Testis (tissue), 3 donors: Measurements from ENCODE around the gene PLA2G2C. TPM values are rescaled to one million over a fixed set of nuclear protein-coding genes. Genes with fewer than 3 reads are reported as not detected.

Experiments
- DNase-seq: peaks from one replicate; pipeline ENCODE4 v3.0.0-alpha.2; 2019
- H3K27ac ChIP-seq, 2 donors: fragments of 200-600 bp; sonication (generic); one replicate each; pipeline ENCODE4 v1.5.1; 2019
- H3K27me3 ChIP-seq: fragments of 200-600 bp; sonication (generic); one replicate; pipeline ENCODE4 v1.5.1; 2019
- H3K36me3 ChIP-seq: fragments of 200-600 bp; sonication (generic); one replicate; pipeline ENCODE4 v1.5.1; 2017; ENCODE audit warnings: low read depth; ENCODE audit errors: missing control alignments
- H3K4me1 ChIP-seq: fragments of 200-600 bp; sonication (generic); one replicate; pipeline ENCODE4 v1.5.1; 2019
- H3K4me3 ChIP-seq, 2 donors: fragments of 200-600 bp; sonication (generic); one replicate each; pipeline ENCODE4 v1.5.1; 2017 to 2019
- H3K9me3 ChIP-seq: fragments of 200-600 bp; sonication (generic); one replicate; pipeline ENCODE4 v1.5.1; 2017
- POLR2A ChIP-seq: fragments of 450-650 bp; IDR thresholded peaks from one replicate; pipeline ENCODE4 v1.6.1; 2017; ENCODE audit warnings: antibody characterized with exemption, mild to moderate bottlenecking, moderate library complexity
- WGBS, 2 donors: methylation state at CpG; one replicate each; pipeline ENCODE4 v1.1.5; 2018; 5-methylcytosine and 5-hydroxymethylcytosine counted together
- intact Hi-C: fragments of 100-400 bp; cut with DNase I; formaldehyde crosslinking; loops from one replicate; pipeline ENCODE4 v1.15.1; 2023; ENCODE audit warnings: low total_unique reads
- polyA plus RNA-seq: library from polyadenylated mRNA; stranded (reverse); fragments of 350-450 nt; fragmentation: Illumina TruSeq; extraction: RNeasy Lipid Tissue Mini Kit (QIAGEN cat#74804); gene quantifications from one replicate; pipeline ENCODE4 v1.2.3, GENCODE V29; 2014; ENCODE audit warnings: low read depth, low replicate concordance; ENCODE audit not compliant: insufficient read depth
- total RNA-seq, 2 donors: library from RNA; depleted of rRNA; stranded (reverse); fragments of >200 nt; gene quantifications; one replicate each; pipeline ENCODE4 v1.2.3, GENCODE V29; 2016
- TF ChIP-seq, protein P1 (sequence below), 3 experiments: fragments of 450-650 bp in 2 of 3; fragments of 200-600 bp in 1 of 3; sonication (generic) in 1 of 3; IDR thresholded peaks; one replicate each; pipeline ENCODE4 v1.5.1; 2016 to 2019; ENCODE audit warnings: antibody characterized with exemption in 3 of 3, mild to moderate bottlenecking in 2 of 3, moderate library complexity in 1 of 3

Gene PLA2G2C
- total and polyA plus RNA-seq, 3 donors from 2014 or later = 0.31 to 1.1 (median 0.47) TPM

DNA sequence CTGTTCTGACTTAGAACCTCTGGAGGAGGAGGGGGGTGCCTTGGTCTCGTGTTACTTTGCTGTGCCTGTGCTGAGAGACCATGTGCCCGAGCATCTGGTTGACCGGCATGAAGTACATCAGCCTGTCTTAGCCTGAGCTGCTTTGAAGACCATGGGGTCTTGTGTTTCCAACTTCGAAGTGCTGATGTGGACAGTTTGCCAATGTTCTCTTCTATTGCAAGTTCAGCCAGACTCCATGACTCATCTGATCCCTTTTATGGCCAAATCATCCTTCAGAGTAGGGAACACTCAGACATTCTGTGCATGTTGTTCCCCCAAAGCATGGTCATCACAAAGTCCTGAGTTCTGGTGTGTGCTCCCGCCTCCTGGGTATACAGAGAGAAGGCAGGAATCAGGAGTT is 6.0 kb upstream of the PLA2G2C start:
- H3K27me3 ChIP-seq = no peaks in the 10 kb centered on the region
- H3K27ac ChIP-seq = no peak overlapping the region
- peaks cover 19% of the 10 kb centered on the region for H3K4me1 ChIP-seq
- DNase-seq = no peak
- TF ChIP-seq, protein P1, sequence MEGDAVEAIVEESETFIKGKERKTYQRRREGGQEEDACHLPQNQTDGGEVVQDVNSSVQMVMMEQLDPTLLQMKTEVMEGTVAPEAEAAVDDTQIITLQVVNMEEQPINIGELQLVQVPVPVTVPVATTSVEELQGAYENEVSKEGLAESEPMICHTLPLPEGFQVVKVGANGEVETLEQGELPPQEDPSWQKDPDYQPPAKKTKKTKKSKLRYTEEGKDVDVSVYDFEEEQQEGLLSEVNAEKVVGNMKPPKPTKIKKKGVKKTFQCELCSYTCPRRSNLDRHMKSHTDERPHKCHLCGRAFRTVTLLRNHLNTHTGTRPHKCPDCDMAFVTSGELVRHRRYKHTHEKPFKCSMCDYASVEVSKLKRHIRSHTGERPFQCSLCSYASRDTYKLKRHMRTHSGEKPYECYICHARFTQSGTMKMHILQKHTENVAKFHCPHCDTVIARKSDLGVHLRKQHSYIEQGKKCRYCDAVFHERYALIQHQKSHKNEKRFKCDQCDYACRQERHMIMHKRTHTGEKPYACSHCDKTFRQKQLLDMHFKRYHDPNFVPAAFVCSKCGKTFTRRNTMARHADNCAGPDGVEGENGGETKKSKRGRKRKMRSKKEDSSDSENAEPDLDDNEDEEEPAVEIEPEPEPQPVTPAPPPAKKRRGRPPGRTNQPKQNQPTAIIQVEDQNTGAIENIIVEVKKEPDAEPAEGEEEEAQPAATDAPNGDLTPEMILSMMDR (IDR thresholded peaks at IDR 0.05) = no peak
- no peak for TF ChIP-seq POLR2A
- 77 to 81% methylated on average over 5 of the region's 5 CpGs for WGBS, 2 donors
- intact Hi-C loops = no loop called here
- no peaks in the 10 kb centered on the region for H3K36me3 ChIP-seq
- no peaks in the 10 kb centered on the region for H3K9me3 ChIP-seq
- no peak overlapping the region for H3K4me3 ChIP-seq

DNA sequence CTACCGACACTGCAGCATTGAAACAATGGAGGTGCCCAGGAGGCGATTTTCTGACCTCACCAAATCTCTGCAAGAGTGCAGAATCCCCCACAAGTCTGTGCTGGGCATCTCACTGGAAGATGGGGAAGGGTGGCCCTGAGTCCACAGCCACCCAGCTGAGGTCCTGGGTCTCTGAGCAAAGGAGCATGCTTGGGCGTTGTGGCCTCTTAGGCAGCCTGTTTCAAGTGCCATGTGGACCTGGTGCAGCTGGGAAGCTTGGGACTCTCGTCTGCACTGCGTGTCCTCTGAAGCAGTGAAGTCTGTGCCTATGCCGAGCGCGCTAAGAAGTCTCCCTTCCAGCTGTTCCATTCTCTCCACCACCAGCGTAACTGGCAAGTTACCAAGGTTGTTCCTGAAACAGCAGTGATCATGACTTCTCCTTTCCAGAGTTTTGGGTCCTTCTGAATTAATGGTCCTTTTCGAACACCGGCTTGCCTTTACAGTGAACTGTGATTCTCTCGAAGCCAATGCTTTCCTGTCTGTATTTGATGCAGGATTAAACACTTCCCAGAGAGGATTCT is 5.0 kb upstream of the PLA2G2C start:
- Histone ChIP-seq H3K36me3 (no peaks in the 10 kb centered on the region), H3K4me1 (peaks cover 26% of the 10 kb centered on the region), H3K9me3 (no peaks in the 10 kb centered on the region), H3K27me3 (no peaks in the 10 kb centered on the region), H3K4me3 (no peak overlapping the region), H3K27ac (no peak overlapping the region)
- TF ChIP-seq, protein P1 (IDR thresholded peaks at IDR 0.05) = no peak
- no peak for TF ChIP-seq POLR2A
- DNase-seq = no peak
- WGBS, 2 donors = 89 to 92% methylated on average over 11 to 12 of the region's 12 CpGs
- intact Hi-C loops = no loop called here

DNA sequence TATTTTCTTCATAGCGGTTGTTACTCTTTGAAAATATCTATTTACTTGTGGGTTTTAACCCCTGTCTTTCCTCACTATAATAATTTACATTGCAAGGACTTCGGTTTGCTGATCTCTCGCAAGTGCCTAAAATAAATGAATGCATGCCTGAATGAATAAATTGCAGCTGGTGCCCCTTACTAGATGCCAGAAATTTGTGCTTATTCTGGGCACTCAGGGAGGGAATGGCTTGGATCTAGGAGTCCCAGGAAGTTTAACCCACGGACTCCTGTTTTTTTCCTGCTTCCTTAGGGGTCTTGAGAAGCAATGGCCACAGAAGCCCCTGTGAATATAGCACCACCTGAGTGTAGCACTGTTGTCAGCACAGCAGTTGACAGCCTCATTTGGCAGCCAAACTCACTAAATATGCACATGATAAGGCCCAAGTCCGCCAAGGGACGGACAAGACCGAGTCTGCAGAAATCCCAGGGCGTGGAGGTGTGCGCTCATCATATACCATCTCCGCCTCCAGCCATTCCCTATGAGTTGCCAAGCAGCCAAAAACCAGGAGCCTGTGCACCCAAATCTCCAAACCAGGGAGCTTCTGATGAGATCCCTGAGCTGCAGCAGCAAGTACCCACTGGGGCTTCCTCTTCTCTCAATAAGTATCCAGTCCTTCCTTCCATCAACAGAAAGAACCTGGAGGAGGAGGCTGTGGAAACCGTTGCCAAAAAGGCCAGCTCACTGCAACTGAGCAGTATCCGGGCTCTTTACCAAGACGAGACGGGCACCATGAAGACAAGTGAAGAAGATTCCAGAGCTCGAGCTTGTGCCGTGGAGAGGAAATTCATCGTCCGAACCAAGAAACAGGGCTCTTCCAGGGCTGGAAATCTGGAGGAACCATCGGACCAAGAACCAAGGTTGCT is 4.2 kb upstream of the PLA2G2C start:
- peaks cover 26% of the 10 kb centered on the region for H3K4me1 ChIP-seq
- no peaks in the 10 kb centered on the region for H3K27me3 ChIP-seq
- no peak for DNase-seq
- no peak for TF ChIP-seq POLR2A
- TF ChIP-seq, protein P1 (IDR thresholded peaks at IDR 0.05) = no peak
- no peaks in the 10 kb centered on the region for H3K9me3 ChIP-seq
- no peak overlapping the region for H3K27ac ChIP-seq
- intact Hi-C loops = no loop called here
- H3K4me3 ChIP-seq = no peak overlapping the region
- WGBS, 2 donors = 81 to 92% methylated on average over 18 to 19 of the region's 19 CpGs
- H3K36me3 ChIP-seq = no peaks in the 10 kb centered on the region

DNA sequence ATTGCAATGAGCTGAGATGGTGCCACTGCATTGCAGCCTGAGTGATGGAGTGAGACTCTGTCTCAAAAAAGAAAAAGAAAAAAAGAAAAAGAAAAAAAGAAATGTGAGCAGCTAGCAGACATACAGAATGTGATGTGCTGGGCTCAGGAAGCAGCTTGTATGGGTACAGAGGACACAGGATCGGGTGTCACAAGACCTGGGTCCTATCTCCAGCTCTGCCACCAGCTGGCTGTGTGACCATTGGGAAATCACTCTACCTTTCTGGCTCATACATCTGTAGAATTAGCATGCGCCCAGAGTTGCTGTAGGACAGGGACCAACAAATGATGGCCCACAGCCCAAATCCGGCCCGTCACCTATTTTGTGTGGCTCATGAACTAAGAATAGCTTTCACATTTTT is 3.3 kb upstream of the PLA2G2C start:
- Histone ChIP-seq H3K36me3 (no peaks in the 10 kb centered on the region), H3K27me3 (no peaks in the 10 kb centered on the region), H3K4me3 (no peak overlapping the region), H3K4me1 (peaks cover 19% of the 10 kb centered on the region), H3K27ac (no peak overlapping the region), H3K9me3 (no peaks in the 10 kb centered on the region)
- DNase-seq = no peak
- WGBS, 2 donors = 93 to 95% methylated on average over 4 of the region's 4 CpGs
- TF ChIP-seq POLR2A = no peak
- TF ChIP-seq, protein P1 (IDR thresholded peaks at IDR 0.05) = no peak
- intact Hi-C loops = no loop called here
